ENCODE data around the gene MCMBP. TPM values are rescaled to one million over a fixed set of nuclear protein-coding genes. Genes with fewer than 3 reads are reported as not detected.

The MCMBP gene, protein sequence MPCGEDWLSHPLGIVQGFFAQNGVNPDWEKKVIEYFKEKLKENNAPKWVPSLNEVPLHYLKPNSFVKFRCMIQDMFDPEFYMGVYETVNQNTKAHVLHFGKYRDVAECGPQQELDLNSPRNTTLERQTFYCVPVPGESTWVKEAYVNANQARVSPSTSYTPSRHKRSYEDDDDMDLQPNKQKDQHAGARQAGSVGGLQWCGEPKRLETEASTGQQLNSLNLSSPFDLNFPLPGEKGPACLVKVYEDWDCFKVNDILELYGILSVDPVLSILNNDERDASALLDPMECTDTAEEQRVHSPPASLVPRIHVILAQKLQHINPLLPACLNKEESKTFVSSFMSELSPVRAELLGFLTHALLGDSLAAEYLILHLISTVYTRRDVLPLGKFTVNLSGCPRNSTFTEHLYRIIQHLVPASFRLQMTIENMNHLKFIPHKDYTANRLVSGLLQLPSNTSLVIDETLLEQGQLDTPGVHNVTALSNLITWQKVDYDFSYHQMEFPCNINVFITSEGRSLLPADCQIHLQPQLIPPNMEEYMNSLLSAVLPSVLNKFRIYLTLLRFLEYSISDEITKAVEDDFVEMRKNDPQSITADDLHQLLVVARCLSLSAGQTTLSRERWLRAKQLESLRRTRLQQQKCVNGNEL
- 56.5 and 56.8 TPM in 2 replicates for total RNA-seq

DNA sequence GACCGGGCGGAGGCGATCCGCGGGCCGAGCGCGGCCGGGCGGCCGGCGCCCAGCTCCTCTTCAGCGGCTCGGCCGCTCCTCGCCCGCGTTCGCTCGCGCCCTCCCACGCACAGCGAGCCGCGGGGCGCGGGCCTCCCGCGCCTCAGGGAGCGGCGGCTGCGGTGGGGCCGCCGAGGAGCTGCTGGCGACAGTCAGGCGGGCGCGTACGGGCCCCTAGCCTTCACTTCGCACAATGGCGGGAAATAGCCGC is at the start of gene MCMBP:
TSS of gene MCMBP (minus strand) at position 234 of the 250 bp plus-strand sequence. CDS start 259 bp downstream, outside the sequence.

DNA sequence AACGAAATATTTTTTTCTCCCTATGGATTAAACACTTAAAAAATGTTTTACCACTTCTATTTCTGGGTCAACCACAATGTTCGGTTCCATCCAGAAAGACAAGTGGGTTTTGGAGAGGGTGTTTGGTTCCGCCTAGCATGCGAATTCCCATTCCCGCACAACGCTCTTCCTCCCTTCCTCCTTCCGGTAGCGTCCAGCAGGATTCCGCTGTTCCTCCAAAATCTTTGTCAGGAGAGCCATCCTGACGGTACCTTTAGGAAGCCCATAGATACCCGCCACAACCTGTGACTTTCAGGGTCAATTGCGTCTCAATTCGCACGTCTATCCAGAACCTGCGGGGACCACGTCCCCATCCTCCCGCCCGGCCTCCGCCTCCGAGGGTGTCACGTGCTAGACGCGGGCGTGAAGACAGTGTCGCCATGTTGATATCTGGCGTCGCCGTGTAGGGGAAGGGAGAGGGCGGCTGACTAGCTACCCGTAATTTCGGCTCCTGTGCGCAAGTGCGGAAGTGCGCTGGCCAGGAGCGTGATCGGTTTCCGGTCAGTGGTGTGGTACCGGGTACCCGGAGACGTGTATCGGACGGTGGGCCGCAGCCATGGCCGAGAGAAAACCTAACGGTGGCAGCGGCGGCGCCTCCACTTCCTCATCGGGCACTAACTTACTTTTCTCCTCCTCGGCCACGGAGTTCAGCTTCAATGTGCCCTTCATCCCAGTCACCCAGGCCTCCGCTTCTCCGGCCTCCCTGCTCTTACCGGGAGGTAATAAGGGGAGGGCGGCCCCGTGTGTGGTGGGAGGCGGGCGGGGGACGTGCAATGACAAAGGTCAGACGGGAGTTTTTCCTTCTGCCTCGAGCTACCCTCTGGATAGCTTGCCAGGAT is 19.8 kb upstream of the MCMBP start, which contains the start of gene SEC23IP:
TSS of gene SEC23IP (plus strand) at position 543 of the 878 bp plus-strand sequence. CDS start at position 596, 53 bp downstream.

Other genes starting within 250 kb of the MCMBP start
- gene BAG3, start 221.5 kb downstream of the MCMBP start, total RNA-seq: 3.9 and 5.2 TPM in 2 replicates
- 6.1 and 15.6 TPM in 2 replicates for gene INPP5F, start 146.8 kb downstream of the MCMBP start, total RNA-seq
- gene SEC23IP, start 19.9 kb upstream of the MCMBP start, total RNA-seq: 13.7 and 23.6 TPM in 2 replicates

Data from dermis lymphatic vessel endothelial cell (primary cell).